GM10266 (cell line): ENCODE measurements around the gene LAMB4.

Source experiments
- DNase-seq: peaks from one replicate; pipeline ENCODE4 v3.0.0; 2012; ENCODE audit errors: extremely low spot score
- CTCF ChIP-seq: IDR thresholded peaks from 2 replicates; pipeline ENCODE4 v1.5.1; 2012; ENCODE audit warnings: mild to moderate bottlenecking, low read depth; ENCODE audit not compliant: control insufficient read depth, insufficient read depth; ENCODE audit errors: missing control alignments

Gene LAMB4

GRCh38 chr7:108079648-108080591 is 50.2 kb downstream of the LAMB4 start:
- no peak for DNase-seq
- no peak for TF ChIP-seq CTCF

GRCh38 chr7:108079276-108079647 is 50.9 kb downstream of the LAMB4 start:
- DNase-seq: no peak
- no peak for TF ChIP-seq CTCF

GRCh38 chr7:108078691-108079090 is 51.5 kb downstream of the LAMB4 start:
- TF ChIP-seq CTCF: no peak
- no peak for DNase-seq

GRCh38 chr7:108078211-108078673 is 51.9 kb downstream of the LAMB4 start:
- no peak for TF ChIP-seq CTCF
- no peak for DNase-seq

GRCh38 chr7:108077709-108078108 is 52.5 kb downstream of the LAMB4 start:
- no peak for TF ChIP-seq CTCF
- no peak for DNase-seq

GRCh38 chr7:108076156-108076555 is 54.0 kb downstream of the LAMB4 start:
- no peak for TF ChIP-seq CTCF
- no peak for DNase-seq
